Activated CD8-positive, alpha-beta T cell treated with anti-CD3 and anti-CD28 coated beads for 36 hours (primary cell): Measurements from ENCODE around the gene ARHGAP10. TPM values are rescaled to one million over a fixed set of nuclear protein-coding genes. Genes with fewer than 3 reads are reported as not detected.

Experiments
- ATAC-seq: fragments of 200-7000 bp; cut with Tn5 transposase; one replicate; pipeline ENCODE4 v1.10.0; 2021; ENCODE audit warnings: mild to moderate bottlenecking, moderate library complexity
- CTCF ChIA-PET: fragments of 350-600 bp; sonication (Branson Sonifier 250); formaldehyde crosslinking; loops from one replicate; lab custom pipeline; 2021; ENCODE audit warnings: antibody characterized with exemption; lab: Charles Lee
- POLR2A ChIA-PET: fragments of 350-600 bp; sonication (Branson Sonifier 250); formaldehyde crosslinking; loops from one replicate; lab custom pipeline; 2021; ENCODE audit warnings: antibody characterized with exemption; lab: Charles Lee
- DNase-seq: peaks from one replicate; pipeline ENCODE4 v3.0.0-alpha.2; 2020
- H3K27ac Mint-ChIP-seq: one replicate; pipeline ENCODE4 v1.8.0; 2021; ENCODE audit warnings: mild to moderate bottlenecking, mixed read lengths
- H3K27me3 Mint-ChIP-seq: one replicate; pipeline ENCODE4 v1.8.0; 2021; ENCODE audit warnings: mixed read lengths
- H3K36me3 Mint-ChIP-seq: one replicate; pipeline ENCODE4 v1.8.0; 2021; ENCODE audit warnings: low read depth, mixed read lengths
- H3K4me1 Mint-ChIP-seq: one replicate; pipeline ENCODE4 v1.8.0; 2021; ENCODE audit warnings: low read depth, mixed read lengths
- H3K4me3 Mint-ChIP-seq: one replicate; pipeline ENCODE4 v1.8.0; 2021; ENCODE audit warnings: mild to moderate bottlenecking, moderate library complexity, mixed read lengths
- H3K9me3 Mint-ChIP-seq: one replicate; pipeline ENCODE4 v1.8.0; 2021; ENCODE audit warnings: mixed read lengths
- intact Hi-C: fragments of 100-400 bp; cut with micrococcal nuclease; formaldehyde crosslinking; loops from one replicate; pipeline ENCODE4 v1.10.0; 2022
- total RNA-seq, 2 experiments: library from RNA; stranded (reverse); gene quantifications; one replicate each; pipeline ENCODE4 v1.2.3, GENCODE V29; 2021
- TF ChIP-seq, protein P1 (sequence below): fragments of 200-600 bp; IDR thresholded peaks from one replicate; pipeline ENCODE4 v1.8.0; 2022; ENCODE audit warnings: antibody characterized with exemption, mild to moderate bottlenecking

Gene ARHGAP10
- total RNA-seq, 2 experiments from 2014 or later, result 4.0 to 5.1 TPM

DNA sequence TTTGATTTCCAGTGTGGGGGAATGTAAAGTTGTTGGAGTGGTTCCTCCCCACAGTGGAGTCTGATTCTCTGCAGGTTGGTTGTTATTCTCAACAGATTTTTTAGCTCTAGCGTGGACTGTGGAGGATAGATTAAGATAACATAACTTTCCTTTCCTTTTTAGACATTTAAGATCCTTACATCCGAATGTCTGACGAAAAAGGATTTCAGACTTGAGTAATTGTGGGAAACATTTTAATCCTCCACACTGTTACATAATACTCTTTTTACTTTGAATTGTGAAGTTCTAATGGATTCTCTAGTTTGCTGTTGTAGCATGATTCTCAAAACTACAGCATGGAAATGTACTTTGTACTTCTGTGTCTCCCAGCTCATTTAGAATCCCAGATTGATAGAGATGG is 107.8 kb downstream of the ARHGAP10 start:
- no peaks in the 10 kb centered on the region for H3K27me3 Mint-ChIP-seq
- peaks cover 6% of the 10 kb centered on the region for H3K4me1 Mint-ChIP-seq
- TF ChIP-seq, protein P1, sequence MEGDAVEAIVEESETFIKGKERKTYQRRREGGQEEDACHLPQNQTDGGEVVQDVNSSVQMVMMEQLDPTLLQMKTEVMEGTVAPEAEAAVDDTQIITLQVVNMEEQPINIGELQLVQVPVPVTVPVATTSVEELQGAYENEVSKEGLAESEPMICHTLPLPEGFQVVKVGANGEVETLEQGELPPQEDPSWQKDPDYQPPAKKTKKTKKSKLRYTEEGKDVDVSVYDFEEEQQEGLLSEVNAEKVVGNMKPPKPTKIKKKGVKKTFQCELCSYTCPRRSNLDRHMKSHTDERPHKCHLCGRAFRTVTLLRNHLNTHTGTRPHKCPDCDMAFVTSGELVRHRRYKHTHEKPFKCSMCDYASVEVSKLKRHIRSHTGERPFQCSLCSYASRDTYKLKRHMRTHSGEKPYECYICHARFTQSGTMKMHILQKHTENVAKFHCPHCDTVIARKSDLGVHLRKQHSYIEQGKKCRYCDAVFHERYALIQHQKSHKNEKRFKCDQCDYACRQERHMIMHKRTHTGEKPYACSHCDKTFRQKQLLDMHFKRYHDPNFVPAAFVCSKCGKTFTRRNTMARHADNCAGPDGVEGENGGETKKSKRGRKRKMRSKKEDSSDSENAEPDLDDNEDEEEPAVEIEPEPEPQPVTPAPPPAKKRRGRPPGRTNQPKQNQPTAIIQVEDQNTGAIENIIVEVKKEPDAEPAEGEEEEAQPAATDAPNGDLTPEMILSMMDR, result no peak
- no peaks in the 10 kb centered on the region for H3K36me3 Mint-ChIP-seq
- no peak overlapping the region for H3K27ac Mint-ChIP-seq
- H3K4me3 Mint-ChIP-seq, result no peak overlapping the region
- ATAC-seq (no peak), DNase-seq (no peak)
- intact Hi-C loops, result no loop called here
- ChIA-PET POLR2A (no interaction called here), CTCF (interaction anchor here (0.7 to 12.8 kb wide), 2 partner anchors 20 to 25 kb away, joined by 3 to 103 read pairs; no protein-coding TSS in a partner anchor)
- H3K9me3 Mint-ChIP-seq, result no peaks in the 10 kb centered on the region

DNA sequence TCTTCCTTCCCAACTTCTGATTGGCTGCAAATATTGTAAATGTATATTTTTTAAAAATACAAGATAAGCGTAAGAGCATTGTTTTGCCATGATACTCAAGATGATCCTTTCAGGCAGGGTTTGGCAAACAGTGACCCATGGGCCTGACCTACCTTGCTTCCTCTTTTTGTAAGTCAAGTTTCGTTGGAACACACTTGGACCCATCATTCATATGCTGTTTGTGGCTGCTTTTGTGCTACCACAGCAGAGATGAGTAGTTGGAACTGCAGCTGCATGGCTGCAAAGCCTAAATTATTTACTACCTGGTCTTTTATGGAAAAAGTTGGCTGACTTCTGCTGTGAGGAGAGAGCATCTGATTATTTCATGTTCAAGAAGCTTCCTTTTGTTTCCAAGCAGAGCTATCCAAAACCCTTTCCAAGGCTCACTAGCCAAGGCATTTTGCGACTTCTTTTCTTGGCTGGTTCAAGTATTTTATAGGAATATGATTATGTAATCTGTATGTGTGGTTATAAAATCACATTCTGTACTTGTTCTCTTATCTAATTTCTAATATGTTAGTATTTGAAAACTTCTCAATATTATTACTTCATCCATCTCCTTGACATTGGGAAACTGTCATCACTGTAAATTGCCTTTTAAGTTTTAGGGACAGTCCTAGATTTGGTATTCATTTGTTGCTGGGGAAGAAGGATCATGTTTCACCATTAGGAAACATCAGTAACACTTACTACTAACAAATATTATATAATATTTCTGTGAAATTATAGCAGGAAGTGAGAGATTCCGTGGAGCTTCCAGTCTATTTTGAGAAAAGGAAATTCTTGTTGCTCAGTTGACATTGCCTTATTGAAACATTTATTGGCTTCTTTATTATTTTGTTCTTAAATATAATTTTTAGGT is 109.2 kb downstream of the ARHGAP10 start:
- Mint-ChIP-seq H3K27me3 (no peaks in the 10 kb centered on the region), H3K4me3 (no peak overlapping the region), H3K27ac (no peak overlapping the region), H3K36me3 (no peaks in the 10 kb centered on the region), H3K4me1 (peaks cover 6% of the 10 kb centered on the region), H3K9me3 (no peaks in the 10 kb centered on the region)
- ATAC-seq (no peak), DNase-seq (no peak)
- ChIA-PET CTCF (interaction anchor here (1.0 to 12.8 kb wide), 2 partner anchors 24 to 553 kb away, joined by 3 to 103 read pairs; no protein-coding TSS in a partner anchor), POLR2A (no interaction called here)
- TF ChIP-seq, protein P1, result no peak
- intact Hi-C loops, result no loop called here

DNA sequence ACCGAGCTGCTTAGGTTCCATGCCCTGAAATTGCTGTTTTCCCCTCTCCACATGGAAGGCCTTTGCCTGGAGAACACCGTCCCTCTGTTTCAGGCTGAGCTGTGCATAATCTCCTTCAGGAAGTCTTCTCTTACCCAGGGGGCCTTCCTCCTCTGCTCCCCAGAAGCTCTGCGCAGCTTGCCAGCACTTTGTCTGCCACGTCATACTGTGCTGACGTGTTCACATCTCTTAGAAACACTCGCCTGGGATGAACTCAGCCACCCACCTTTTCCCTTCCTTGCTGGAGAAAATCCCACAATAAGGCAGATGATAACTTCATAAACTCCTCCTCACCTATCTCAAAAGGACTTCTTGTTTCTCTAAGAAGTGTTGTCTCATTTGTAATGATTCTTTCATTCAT is 110.7 kb downstream of the ARHGAP10 start:
- H3K4me1 Mint-ChIP-seq, result peaks cover 1% of the 10 kb centered on the region
- intact Hi-C loops, result no loop called here
- H3K27ac Mint-ChIP-seq, result no peak overlapping the region
- no peaks in the 10 kb centered on the region for H3K27me3 Mint-ChIP-seq
- ChIA-PET POLR2A (no interaction called here), CTCF (interaction anchor here (0.7 to 12.8 kb wide), 3 partner anchors 15 to 118 kb away, joined by 3 to 103 read pairs (median 3); no protein-coding TSS in a partner anchor)
- H3K9me3 Mint-ChIP-seq, result no peaks in the 10 kb centered on the region
- no peaks in the 10 kb centered on the region for H3K36me3 Mint-ChIP-seq
- ATAC-seq (no peak), DNase-seq (no peak)
- TF ChIP-seq, protein P1, result no peak
- no peak overlapping the region for H3K4me3 Mint-ChIP-seq

GRCh38 chr4:147843162-147843561 is 111.3 kb downstream of the ARHGAP10 start:
- no peak overlapping the region for H3K4me3 Mint-ChIP-seq
- peak; percentile 43 for DNase-seq
- no peaks in the 10 kb centered on the region for H3K36me3 Mint-ChIP-seq
- no peak overlapping the region for H3K27ac Mint-ChIP-seq
- no peaks in the 10 kb centered on the region for H3K27me3 Mint-ChIP-seq
- ATAC-seq, result peak; percentile 69
- intact Hi-C loops, result no loop called here
- TF ChIP-seq, protein P1, result peak; percentile 31
- peaks cover 4% of the 10 kb centered on the region for H3K4me1 Mint-ChIP-seq
- POLR2A ChIA-PET, result no interaction called here
- CTCF ChIA-PET, result interaction anchor here (0.7 to 12.8 kb wide), 3 partner anchors 22 to 160 kb away, joined by 3 to 103 read pairs (median 3); partner anchors contain the start of gene PRMT9
- no peaks in the 10 kb centered on the region for H3K9me3 Mint-ChIP-seq

DNA sequence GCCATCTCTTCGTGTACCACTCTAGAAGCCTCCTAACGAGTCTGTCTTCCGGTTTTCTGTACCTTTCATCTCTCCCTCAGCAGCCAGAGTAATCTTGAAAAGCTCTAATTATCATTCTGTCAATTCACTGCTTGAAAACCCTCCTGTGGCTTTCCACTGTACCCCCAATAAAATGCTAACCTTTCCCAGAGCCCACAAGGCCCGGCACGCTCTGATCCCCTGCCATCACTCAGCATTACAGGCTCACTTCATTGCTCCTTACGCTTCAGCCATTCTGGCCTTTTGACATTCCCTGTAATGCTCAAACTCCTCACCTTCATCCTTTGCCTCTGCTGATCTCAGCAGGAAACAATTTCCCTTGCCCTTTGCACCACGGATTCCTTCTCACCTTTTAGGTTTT is 112.9 kb downstream of the ARHGAP10 start:
- TF ChIP-seq, protein P1, result no peak
- CTCF ChIA-PET, result interaction anchor here (1.1 to 12.8 kb wide), 3 partner anchors 20 to 137 kb away, joined by 3 to 103 read pairs (median 3); no protein-coding TSS in a partner anchor
- DNase-seq (no peak), ATAC-seq (no peak)
- intact Hi-C loops, result loop anchor here (5.0 kb wide), 1 partner anchor 42 kb away; no protein-coding TSS in a partner anchor
- Mint-ChIP-seq H3K4me3 (no peak overlapping the region), H3K4me1 (peaks cover 4% of the 10 kb centered on the region), H3K27me3 (no peaks in the 10 kb centered on the region), H3K27ac (no peak overlapping the region), H3K9me3 (no peaks in the 10 kb centered on the region), H3K36me3 (peaks cover 1% of the 10 kb centered on the region)
- POLR2A ChIA-PET, result no interaction called here
